Motor neuron (in vitro differentiated cells): ENCODE measurements around the gene ABCA7. TPM values are rescaled to one million over a fixed set of nuclear protein-coding genes. Genes with fewer than 3 reads are reported as not detected.

Source experiments
- ATAC-seq, 8 experiments: fragments of 200-7000 bp; cut with Tn5 transposase; replicated peaks in 6 of 8; 2 replicates each; pipeline ENCODE4 v1.8.0; 2021; ENCODE audit warnings: mild to moderate bottlenecking in 8 of 8, moderate library complexity in 8 of 8
- H3K27ac ChIP-seq, 2 donors: fragments of 250-450 bp; sonication (Bioruptor Pico); 2 replicates each; pipeline ENCODE4 v1.9.0; 2021; ENCODE audit warnings: antibody characterized with exemption in 2 of 2, mild to moderate bottlenecking in 2 of 2, moderate library complexity in 1 of 2
- H3K4me1 ChIP-seq, 2 donors: fragments of 250-450 bp; sonication (Bioruptor Pico); replicated peaks in 1 of 2; 2 replicates each; pipeline ENCODE4 v1.6.1; 2021; ENCODE audit warnings: antibody characterized with exemption in 2 of 2, mild to moderate bottlenecking in 2 of 2, moderate library complexity in 1 of 2
- H3K4me3 ChIP-seq, 5 donors: fragments of 250-450 bp; sonication (Bioruptor Pico); 2 replicates each; pipeline ENCODE4 v1.9.0; 2021; ENCODE audit warnings: antibody characterized with exemption in 5 of 5, mild to moderate bottlenecking in 5 of 5, moderate library complexity in 4 of 5
- WGBS, 10 experiments: fragments of 450-650 bp; shearing (Covaris generic); methylation state at CpG; one replicate each; pipeline ENCODE4 v1.0.0; 2022; 5-methylcytosine and 5-hydroxymethylcytosine counted together
- in situ Hi-C, 9 experiments: fragments of 400-800 bp; cut with MboI; loops; one replicate each; pipeline ENCODE4 v1.15.0; 2021; ENCODE audit warnings: low sequenced_read_pairs in 9 of 9, low pct_unique_long_range_greater_than_20kb in 2 of 9; ENCODE audit not compliant: unreplicated experiment in 9 of 9
- total RNA-seq, 8 experiments: library from RNA; unstranded; fragments of 300-600 nt; gene quantifications; 2 replicates each; pipeline versions ENCODE4 v1.2.3 to v1.2.4, GENCODE V29; 2022

Gene ABCA7
- total RNA-seq, 8 experiments from 2014 or later: 6.5 to 35.6 (median 9.1) TPM

DNA sequence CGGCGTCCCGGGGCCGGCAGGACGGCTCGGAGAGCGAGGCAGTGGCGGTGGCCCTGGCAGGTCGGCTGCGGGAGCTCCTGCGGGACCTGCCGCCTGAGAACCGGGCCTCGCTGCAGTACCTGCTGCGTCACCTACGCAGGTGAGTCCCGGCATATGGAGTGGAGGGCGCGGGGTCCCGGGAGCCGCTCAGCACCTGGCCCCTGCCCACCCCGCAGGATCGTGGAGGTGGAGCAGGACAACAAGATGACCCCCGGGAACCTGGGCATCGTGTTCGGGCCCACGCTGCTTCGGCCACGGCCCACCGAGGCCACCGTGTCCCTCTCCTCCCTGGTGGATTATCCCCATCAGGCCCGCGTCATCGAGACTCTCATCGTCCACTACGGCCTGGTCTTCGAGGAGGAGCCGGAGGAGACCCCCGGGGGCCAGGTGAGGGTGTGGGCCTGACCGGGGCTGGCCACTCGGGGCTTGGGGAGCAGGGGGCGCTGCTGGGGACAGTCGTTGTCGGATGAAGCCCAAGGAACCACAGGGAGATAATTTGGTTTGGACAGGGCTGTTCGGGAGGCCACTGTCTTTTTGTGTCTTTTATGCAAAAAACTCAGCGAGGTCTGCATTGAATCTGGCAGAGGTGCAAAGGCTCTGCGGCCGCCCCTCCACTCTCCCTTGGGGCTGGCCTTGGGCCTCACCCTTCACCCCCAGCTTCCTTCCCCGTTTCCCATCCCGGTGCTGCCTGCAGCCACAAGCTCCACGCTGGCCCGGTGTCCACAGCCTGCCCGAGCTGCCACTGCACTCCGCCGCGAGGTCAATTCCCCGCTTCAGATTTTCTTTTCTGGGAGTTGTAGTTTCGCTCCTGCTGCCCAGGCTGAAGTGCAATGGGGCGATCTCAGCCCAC lies 43.3 kb downstream of the ABCA7 start:
- in situ Hi-C loops: no loop called here
- Histone ChIP-seq H3K4me1 (peaks cover 0 to 12% of the 10 kb centered on the region in 2 donors), H3K27ac (no peak overlapping the region), H3K4me3 (peak overlapping the region in 1 of 5 donors; percentile 11)
- ATAC-seq: no peak
- 76 to 100% (median 97%) methylated on average over 1 to 7 of the region's 59 CpGs; no CpG with 5 or more reads in 5 of the 10 experiments for WGBS, 10 experiments

DNA sequence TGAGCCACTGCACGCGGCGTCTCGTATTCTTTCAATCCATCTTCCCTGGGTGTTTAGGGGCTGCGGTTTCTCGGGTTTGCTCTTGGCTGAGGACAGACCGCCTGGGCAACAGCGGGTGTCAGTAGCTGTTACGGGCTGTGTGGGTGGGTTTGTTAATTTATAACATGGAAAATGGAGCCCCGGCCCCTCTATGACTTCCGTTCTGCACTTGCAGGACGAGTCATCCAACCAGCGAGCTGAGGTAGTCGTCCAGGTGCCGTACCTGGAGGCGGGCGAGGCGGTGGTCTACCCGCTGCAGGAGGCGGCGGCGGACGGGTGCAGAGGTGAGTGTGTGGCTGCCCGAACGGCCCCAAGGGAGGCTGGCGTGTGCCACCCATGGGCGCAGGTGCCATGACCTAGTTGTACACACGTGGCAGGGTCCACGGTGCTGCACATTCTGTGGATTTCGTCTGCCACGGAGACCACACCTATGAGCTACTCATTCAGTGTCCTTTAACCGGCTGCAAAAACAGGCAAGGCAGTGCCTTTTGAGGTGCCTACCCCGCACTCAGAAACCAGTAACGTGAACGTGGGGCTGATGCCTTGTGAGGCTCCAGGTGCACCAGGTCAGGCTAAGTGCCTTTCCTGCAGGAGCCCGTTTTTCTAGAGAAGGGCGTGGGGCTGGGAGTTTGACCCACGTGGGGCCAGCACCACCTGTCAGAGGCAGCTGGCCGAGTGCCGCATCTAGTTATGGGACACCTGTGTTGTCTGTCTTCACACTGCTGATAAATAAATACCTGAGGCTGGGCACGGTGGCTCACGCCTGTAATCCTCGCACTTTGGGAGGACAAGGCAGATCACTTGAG lies 44.3 kb downstream of the ABCA7 start:
- H3K4me3 ChIP-seq: no peak overlapping the region
- in situ Hi-C loops: no loop called here
- 67 to 100% (median 95%) methylated on average over 1 to 12 of the region's 43 CpGs; no CpG with 5 or more reads in 2 of the 10 experiments for WGBS, 10 experiments
- no peak for ATAC-seq
- H3K27ac ChIP-seq: no peak overlapping the region
- H3K4me1 ChIP-seq: peaks cover 0 to 12% of the 10 kb centered on the region in 2 donors

DNA sequence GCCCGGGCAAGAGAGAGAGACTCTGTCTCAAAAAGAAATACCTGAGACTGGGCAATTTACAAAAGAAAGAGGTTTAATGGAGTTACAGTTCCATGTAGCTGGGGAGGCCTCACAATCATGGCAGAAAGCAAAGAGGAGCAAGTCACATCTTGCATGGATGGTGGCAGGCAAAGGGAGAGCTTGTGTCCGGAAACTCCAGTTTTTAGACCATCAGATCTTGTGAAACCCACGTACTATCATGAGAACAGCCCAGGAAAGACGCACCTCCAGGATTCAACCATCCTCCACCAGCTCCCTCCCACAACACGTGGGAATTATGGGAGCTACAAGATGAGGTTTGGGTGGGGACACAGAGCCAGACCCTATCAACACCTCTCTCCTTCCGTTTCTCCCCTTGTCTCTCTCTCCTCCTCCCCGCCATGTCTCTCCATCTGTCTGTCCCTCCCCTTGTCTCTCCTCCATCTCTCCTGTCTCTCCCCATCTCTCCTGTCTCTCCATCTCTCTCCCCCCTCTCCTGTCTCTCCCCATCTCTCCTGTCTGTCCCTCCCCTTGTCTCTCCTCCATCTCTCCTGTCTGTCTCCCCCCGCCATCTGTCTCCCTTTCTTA lies 45.2 kb downstream of the ABCA7 start:
- 60 to 100% (median 86%) methylated on average over 1 to 3 of the region's 8 CpGs; no CpG with 5 or more reads in 2 of the 10 experiments for WGBS, 10 experiments
- H3K4me1 ChIP-seq: peaks cover 0 to 12% of the 10 kb centered on the region in 2 donors
- in situ Hi-C loops: no loop called here
- H3K27ac ChIP-seq: no peak overlapping the region
- H3K4me3 ChIP-seq: no peak overlapping the region
- peak in 1 of 8 experiments; percentile 7 for ATAC-seq

DNA sequence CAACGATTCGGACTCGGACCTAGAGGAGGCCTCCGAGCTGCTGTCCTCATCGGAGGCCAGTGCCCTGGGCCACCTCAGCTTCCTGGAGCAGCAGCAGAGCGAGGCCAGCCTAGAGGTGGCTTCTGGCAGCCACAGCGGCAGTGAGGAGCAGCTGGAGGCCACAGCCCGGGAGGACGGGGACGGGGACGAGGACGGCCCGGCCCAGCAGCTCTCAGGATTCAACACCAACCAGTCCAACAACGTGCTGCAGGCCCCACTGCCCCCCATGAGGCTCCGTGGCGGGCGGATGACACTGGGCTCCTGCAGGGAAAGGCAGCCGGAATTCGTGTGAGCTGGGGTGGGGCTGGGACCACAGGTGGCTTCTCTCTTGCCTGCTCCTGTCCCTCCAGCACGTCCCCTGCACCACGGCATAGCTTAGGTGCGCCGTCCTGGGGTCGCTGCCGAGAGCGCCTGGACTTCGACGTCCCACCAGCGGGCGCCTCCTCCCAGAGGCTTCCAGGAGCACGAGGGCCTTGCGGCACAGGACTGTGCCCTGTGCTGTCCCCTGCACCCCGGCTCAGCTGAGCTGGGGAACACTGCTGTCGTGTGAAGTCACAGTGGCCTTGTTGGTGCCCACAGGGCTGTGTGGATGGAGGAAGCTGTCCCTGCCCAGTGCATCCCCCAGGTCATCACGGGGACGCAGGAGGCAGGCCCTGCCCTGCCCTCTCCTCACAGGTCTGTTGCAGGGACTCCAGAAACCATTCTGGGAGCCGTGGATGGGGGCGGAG lies 46.0 kb downstream of the ABCA7 start:
- in situ Hi-C loops: no loop called here
- peak in 1 of 8 experiments; percentile 5 for ATAC-seq
- Histone ChIP-seq H3K27ac (no peak overlapping the region), H3K4me1 (peaks cover 0 to 12% of the 10 kb centered on the region in 2 donors), H3K4me3 (no peak overlapping the region)
- 0 to 86% (median 40%) methylated on average over 1 to 6 of the region's 38 CpGs; no CpG with 5 or more reads in 7 of the 10 experiments for WGBS, 10 experiments

DNA sequence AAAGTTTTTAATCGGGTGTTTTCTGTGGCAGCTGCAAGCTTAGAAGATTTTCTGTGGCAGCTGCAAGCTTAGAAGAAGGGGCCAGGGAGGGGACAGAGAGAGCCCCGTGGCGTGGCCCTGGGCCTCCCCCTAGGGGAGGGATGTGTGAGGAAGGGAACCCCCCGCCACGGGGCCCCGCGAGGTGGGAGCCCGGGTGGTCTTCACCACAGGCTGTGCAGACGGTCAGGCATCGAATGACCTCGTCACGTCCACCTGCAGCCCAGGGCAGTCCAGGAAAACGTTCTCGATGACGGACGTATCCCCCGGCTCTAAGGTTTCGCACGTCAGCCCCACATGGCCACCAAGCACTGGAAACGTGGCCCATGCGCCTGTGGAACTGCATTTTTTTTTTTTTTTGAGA lies 46.7 kb downstream of the ABCA7 start:
- H3K4me3 ChIP-seq: no peak overlapping the region
- no peak for ATAC-seq
- no peak overlapping the region for H3K27ac ChIP-seq
- WGBS, 10 experiments: 76 to 86% (median 80%) methylated on average over 1 to 9 of the region's 21 CpGs; no CpG with 5 or more reads in 7 of the 10 experiments
- peaks cover 0 to 11% of the 10 kb centered on the region in 2 donors for H3K4me1 ChIP-seq
- in situ Hi-C loops: no loop called here

DNA sequence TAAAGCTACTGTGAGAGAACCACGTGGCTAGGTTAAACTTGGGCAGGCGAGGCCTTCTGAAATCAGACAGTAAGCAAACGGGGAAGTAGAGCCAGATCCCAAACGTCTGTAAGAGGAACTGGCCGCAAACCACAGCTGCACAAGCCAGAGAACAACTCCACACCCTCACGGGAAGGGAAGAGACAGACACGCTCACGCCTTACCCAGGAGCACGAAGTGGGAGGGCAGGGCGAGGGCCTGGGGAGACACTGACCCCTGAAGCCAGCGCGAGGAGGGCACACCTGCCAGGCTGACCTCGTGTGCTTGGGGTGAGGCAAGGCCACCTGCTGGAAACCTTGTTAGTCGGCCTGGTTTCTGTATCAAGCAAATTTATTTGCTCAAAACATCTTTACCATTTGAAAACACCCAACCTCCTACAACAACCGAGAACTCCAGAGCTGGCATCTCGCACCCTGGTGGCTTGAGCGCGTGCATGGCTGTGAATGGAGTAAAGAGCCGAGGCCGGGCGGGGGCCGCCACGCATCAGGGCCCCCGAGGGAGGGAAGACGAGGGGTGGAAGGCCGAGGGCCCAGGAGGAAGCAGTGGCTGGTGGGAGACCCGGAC lies 48.0 kb downstream of the ABCA7 start:
- 40 to 100% (median 88%) methylated on average over 3 to 10 of the region's 27 CpGs; no CpG with 5 or more reads in 3 of the 10 experiments for WGBS, 10 experiments
- Histone ChIP-seq H3K27ac (no peak overlapping the region), H3K4me1 (peaks cover 0 to 2% of the 10 kb centered on the region in 2 donors), H3K4me3 (no peak overlapping the region)
- in situ Hi-C loops: no loop called here
- no peak for ATAC-seq

DNA sequence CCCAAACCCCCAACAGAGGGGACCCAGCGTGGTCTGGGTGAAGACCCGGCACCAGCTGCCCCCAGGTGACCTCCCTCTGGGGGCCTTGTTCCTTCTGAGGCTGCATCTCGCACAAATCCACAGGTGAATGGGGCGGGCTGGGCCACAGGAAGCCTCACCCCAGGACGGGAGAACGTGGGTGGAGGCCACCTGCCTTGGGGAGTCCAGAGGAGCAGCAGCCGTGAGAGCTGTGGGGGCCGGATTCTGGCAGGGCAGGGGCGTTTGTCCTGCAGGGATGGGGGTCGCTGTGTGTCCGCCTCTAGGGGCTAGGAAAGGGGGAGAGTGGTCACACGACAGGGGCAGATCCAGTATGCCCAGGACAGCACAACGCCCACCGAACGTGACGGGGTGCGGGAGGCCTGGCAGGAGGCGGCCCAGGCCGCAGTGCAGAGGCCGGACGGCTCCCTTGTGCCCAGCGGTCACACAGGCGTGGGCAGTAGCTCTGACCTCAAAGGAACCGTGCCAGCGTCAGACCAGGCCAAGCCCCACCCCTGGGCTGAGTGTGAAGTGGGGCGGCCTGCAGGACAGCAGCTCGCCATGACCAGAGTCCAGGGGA lies 48.6 kb downstream of the ABCA7 start:
- in situ Hi-C loops: no loop called here
- peak in 2 of 8 experiments; percentile 5 to 14 for ATAC-seq
- H3K4me1 ChIP-seq: peaks cover under 1 to 1% of the 10 kb centered on the region in 2 donors
- H3K4me3 ChIP-seq: no peak overlapping the region
- no peak overlapping the region for H3K27ac ChIP-seq
- 67% methylated on average over 1 of the region's 27 CpGs; no CpG with 5 or more reads in 9 of the 10 experiments for WGBS, 10 experiments

DNA sequence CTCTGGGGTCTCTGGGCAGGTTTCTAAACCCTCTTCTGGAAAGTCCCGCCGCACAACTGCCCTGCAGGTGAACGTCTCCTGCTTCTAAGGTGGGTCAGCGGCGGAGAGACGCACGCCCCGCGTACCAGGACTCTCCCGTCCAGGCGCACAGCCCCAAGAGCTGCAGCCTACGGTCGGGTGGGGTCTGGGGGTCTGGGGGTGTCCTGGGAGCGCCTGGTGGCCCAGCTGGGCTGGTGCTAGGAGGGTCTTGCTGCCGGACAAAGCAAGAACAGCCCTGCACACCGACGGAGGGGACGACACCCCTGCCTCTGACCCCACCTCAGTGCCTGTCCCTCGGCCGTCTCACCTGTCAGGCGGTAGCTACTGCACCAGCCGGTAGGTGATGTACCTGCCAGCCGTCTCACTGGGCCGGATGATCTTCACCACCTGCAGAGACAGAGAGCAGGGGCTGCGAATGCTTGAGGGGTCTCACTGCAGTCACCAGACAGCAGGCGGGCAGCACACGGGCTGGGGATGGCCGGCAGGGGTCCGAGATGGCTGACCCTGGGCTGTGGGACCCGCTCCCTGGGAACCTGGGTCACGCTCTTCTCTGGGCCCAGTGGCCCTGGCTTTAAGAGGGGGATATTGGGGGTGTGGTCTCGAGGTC lies 49.3 kb downstream of the ABCA7 start:
- H3K4me3 ChIP-seq: no peak overlapping the region
- WGBS, 10 experiments: no CpG with 5 or more reads among the region's 32 CpGs
- in situ Hi-C loops: no loop called here
- no peak overlapping the region for H3K27ac ChIP-seq
- ATAC-seq: no peak
- peaks cover 7 to 8% of the 10 kb centered on the region in 2 donors for H3K4me1 ChIP-seq

DNA sequence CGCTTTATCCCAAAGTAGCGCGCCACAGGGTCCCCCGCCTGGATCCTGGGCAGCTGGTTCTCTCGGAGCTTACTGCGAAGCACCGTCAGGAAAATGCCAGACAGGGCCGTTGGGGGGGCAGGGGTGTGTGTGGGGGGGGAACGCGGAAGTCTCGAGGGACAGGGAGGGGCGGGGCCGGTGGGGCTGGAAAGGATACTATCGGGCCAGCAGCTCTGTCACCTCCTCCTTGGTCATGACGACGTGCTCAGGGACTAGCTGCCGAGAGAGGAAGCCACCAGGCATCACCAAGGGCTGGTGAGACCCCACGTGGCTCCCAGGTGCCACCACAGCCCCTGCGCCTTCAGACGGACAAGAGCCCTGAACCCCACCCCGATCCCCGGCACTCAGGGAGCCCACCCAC lies 50.0 kb downstream of the ABCA7 start:
- in situ Hi-C loops: no loop called here
- no CpG with 5 or more reads among the region's 22 CpGs for WGBS, 10 experiments
- no peak overlapping the region for H3K4me3 ChIP-seq

DNA sequence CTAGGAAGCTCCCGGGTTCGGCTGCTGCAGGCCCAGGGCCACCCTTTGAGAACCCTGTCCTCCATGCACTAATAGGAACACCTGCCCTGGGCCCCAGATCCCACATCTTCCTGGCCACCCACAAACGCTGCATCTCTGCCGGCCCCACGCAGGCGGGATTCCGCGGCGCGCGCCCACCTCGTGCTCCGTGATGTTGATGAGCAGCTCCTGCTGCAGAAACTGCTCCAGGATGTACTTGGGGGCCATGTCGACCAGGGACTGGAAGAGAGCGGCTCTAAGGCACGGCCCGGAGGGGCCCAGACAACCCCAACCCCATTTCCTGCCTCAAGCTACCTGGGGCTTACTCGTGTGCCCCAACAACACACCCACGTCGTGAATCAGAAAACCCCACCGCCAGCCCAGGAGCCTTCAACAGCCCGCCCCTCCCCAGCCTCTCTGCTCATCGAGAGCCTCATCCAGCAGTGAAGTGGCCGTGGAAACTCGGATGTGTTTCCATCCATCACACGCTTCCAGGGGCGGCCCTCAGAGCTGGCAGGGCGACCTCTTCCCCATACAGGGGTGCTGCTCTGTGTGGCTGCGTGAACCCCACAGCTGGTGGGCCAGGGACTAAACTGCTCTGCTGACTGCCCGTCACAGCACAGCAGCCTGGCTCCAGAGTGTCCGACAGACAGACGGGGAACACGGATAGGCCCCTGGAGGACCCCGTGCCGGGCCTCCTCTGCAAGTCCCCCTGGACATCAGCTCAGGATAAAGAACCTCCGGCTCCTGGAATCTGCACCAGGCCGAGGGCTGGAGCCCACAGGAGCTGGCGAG lies 51.0 kb downstream of the ABCA7 start:
- 88 to 100% (median 98%) methylated on average over 1 to 19 of the region's 38 CpGs; no CpG with 5 or more reads in 6 of the 10 experiments for WGBS, 10 experiments
- in situ Hi-C loops: no loop called here
- H3K4me1 ChIP-seq: peaks cover 7 to 9% of the 10 kb centered on the region in 2 donors
- H3K27ac ChIP-seq: no peak overlapping the region
- ATAC-seq: no peak
- H3K4me3 ChIP-seq: no peak overlapping the region

More for the DNA sequence above, 50.0 kb downstream of the ABCA7 start:
- H3K27ac ChIP-seq: no peak overlapping the region
- ATAC-seq: no peak
- peaks cover 7 to 9% of the 10 kb centered on the region in 2 donors for H3K4me1 ChIP-seq
